GM18951 (cell line): ENCODE data around the gene HECW1.
"Not testable (repeated sequence)": the region's sequence is repeated elsewhere in the genome, so short reads cannot be mapped to it uniquely, and the experiment has no call there.

ENCODE experiments used
- POLR2A ChIP-seq: IDR thresholded peaks from 4 replicates; pipeline ENCODE4 v1.6.1; 2011; ENCODE audit warnings: mild to moderate bottlenecking; ENCODE audit not compliant: insufficient read length, insufficient read depth; ENCODE audit errors: extremely low read depth
- in situ Hi-C: fragments of 300-500 bp; cut with MboI; formaldehyde crosslinking; loops from one replicate; pipeline ENCODE4 v1.12.0; 2022; ENCODE audit warnings: low sequenced_read_pairs, mixed read lengths, inconsistent platforms; ENCODE audit not compliant: unreplicated experiment

Gene HECW1

GRCh38 chr7:43211286-43211685 is 98.8 kb downstream of the HECW1 start:
- in situ Hi-C loops: no loop called here
- TF ChIP-seq POLR2A: no peak

- TF ChIP-seq POLR2A: no peak
- in situ Hi-C loops: no loop called here
Measured at GRCh38 chr7:43211693-43212092, 99.2 kb downstream of the HECW1 start.

- in situ Hi-C loops: no loop called here
- no peak for TF ChIP-seq POLR2A
Measured at GRCh38 chr7:43212921-43213320, 100.5 kb downstream of the HECW1 start.

GRCh38 chr7:43215061-43215460 is 102.6 kb downstream of the HECW1 start:
- TF ChIP-seq POLR2A: no peak
- in situ Hi-C loops: no loop called here

GRCh38 chr7:43217055-43217454 is 104.6 kb downstream of the HECW1 start:
- in situ Hi-C loops: no loop called here
- no peak for TF ChIP-seq POLR2A

GRCh38 chr7:43218901-43219300 is 106.5 kb downstream of the HECW1 start:
- in situ Hi-C loops: not testable (repeated sequence)

GRCh38 chr7:43220250-43220649 is 107.8 kb downstream of the HECW1 start:
- in situ Hi-C loops: no loop called here
- TF ChIP-seq POLR2A: no peak

- in situ Hi-C loops: no loop called here
- no peak for TF ChIP-seq POLR2A
Measured at GRCh38 chr7:43220742-43221141, 108.3 kb downstream of the HECW1 start.

- no peak for TF ChIP-seq POLR2A
- in situ Hi-C loops: no loop called here
Measured at GRCh38 chr7:43229801-43230200, 117.4 kb downstream of the HECW1 start.

GRCh38 chr7:43232366-43232765 is 119.9 kb downstream of the HECW1 start:
- in situ Hi-C loops: no loop called here

GRCh38 chr7:43234073-43234472 is 121.6 kb downstream of the HECW1 start:
- in situ Hi-C loops: no loop called here
- TF ChIP-seq POLR2A: no peak

More at GRCh38 chr7:43232366-43232765, 119.9 kb downstream of the HECW1 start:
- TF ChIP-seq POLR2A: no peak

GRCh38 chr7:43234968-43235367 is 122.5 kb downstream of the HECW1 start:
- in situ Hi-C loops: no loop called here
- no peak for TF ChIP-seq POLR2A

GRCh38 chr7:43240565-43240964 is 128.1 kb downstream of the HECW1 start:
- no peak for TF ChIP-seq POLR2A
- in situ Hi-C loops: no loop called here

GRCh38 chr7:43242628-43243255 is 130.3 kb downstream of the HECW1 start:
- in situ Hi-C loops: no loop called here
- no peak for TF ChIP-seq POLR2A

GRCh38 chr7:43244232-43244631 is 131.8 kb downstream of the HECW1 start:
- TF ChIP-seq POLR2A: no peak
- in situ Hi-C loops: no loop called here
